Measurements from ENCODE around the gene GMFB. TPM values are rescaled to one million over a fixed set of nuclear protein-coding genes. Genes with fewer than 3 reads are reported as not detected.

Gene GMFB
- total RNA-seq, 1 experiment from 2014 or later, result 63.7 TPM

GRCh38 chr14:54435500-54435981 lies 53.2 kb downstream of the GMFB start:
- CTCF ChIA-PET, result interaction anchor here (1.8 kb wide), 1 partner anchor 69 kb away, joined by 8 read pairs; no protein-coding TSS in a partner anchor
- peaks cover 7% of the 10 kb centered on the region for H3K36me3 Mint-ChIP-seq
- POLR2A ChIA-PET, result interaction anchor here (0.6 kb wide), 1 partner anchor 40 kb away, joined by 3 read pairs; no protein-coding TSS in a partner anchor
- H3K4me3 Mint-ChIP-seq, result no peak overlapping the region
- H3K27me3 Mint-ChIP-seq (ENCODE audit: low read depth), result no peaks in the 10 kb centered on the region
- TF ChIP-seq SOX15 (CRISPR knock-in tag; IDR thresholded peaks at IDR 0.05), result no peak
- no peak for TF ChIP-seq ZNF416 (CRISPR knock-in tag; IDR thresholded peaks at IDR 0.05)
- no peak for TF ChIP-seq ZNF396 (CRISPR knock-in tag; IDR thresholded peaks at IDR 0.05; ENCODE audit: borderline replicate concordance)
- TF ChIP-seq ATF1 (CRISPR knock-in tag; IDR thresholded peaks at IDR 0.05), result no peak
- TF ChIP-seq, protein P1, sequence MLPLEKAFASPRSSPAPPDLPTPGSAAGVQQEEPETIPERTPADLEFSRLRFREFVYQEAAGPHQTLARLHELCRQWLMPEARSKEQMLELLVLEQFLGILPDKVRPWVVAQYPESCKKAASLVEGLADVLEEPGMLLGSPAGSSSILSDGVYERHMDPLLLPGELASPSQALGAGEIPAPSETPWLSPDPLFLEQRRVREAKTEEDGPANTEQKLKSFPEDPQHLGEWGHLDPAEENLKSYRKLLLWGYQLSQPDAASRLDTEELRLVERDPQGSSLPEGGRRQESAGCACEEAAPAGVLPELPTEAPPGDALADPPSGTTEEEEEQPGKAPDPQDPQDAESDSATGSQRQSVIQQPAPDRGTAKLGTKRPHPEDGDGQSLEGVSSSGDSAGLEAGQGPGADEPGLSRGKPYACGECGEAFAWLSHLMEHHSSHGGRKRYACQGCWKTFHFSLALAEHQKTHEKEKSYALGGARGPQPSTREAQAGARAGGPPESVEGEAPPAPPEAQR (CRISPR knock-in tag; IDR thresholded peaks at IDR 0.05), result no peak
- TF ChIP-seq, protein P2, sequence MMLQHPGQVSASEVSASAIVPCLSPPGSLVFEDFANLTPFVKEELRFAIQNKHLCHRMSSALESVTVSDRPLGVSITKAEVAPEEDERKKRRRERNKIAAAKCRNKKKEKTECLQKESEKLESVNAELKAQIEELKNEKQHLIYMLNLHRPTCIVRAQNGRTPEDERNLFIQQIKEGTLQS (CRISPR knock-in tag; conservative IDR thresholded peaks at IDR 0.05), result no peak
- H3K9me3 Mint-ChIP-seq, result no peaks in the 10 kb centered on the region
- no peak overlapping the region for H3K27ac Mint-ChIP-seq
- peaks cover 75% of the 10 kb centered on the region for H3K4me1 Mint-ChIP-seq
- ATAC-seq, result no peak
- DNase-seq (ENCODE audit: low spot score), result no peak

DNA sequence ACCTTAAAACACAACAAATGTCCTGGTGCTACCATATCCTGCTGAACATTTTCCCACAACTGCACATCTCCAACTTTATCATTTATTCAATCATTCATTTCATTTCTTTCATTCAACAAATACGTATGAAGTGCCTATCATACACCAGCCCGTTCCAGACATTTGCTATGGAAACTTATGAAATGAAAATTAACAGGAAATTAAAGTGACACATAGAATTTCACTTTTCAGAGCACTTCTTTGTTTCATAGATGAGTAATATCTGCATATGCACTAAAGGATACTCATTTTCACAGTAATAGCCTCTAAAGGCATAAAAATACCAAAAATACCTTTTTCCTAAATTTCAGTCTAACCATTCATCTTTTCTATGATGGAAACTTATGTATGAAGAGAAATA lies 60.3 kb downstream of the GMFB start:
- Mint-ChIP-seq H3K4me1 (peaks cover 13% of the 10 kb centered on the region), H3K27ac (no peak overlapping the region), H3K27me3 (ENCODE audit: low read depth) (no peaks in the 10 kb centered on the region; the same call in 1 of the 2 replicates), H3K9me3 (no peaks in the 10 kb centered on the region), H3K4me3 (no peak overlapping the region), H3K36me3 (peaks cover 52% of the 10 kb centered on the region)
- DNase-seq (ENCODE audit: low spot score) (no peak), ATAC-seq (no peak)
- ChIA-PET POLR2A (no interaction called here), CTCF (no interaction called here)
- TF ChIP-seq, protein P2 (CRISPR knock-in tag; conservative IDR thresholded peaks at IDR 0.05), result no peak
- TF ChIP-seq AFF4 (CRISPR knock-in tag; IDR thresholded peaks at IDR 0.05; ENCODE audit: borderline replicate concordance) (no peak), OVOL2 (CRISPR knock-in tag; IDR thresholded peaks at IDR 0.05; ENCODE audit: borderline replicate concordance) (no peak), TEAD1 (CRISPR knock-in tag; IDR thresholded peaks at IDR 0.05) (no peak), SOX15 (CRISPR knock-in tag; IDR thresholded peaks at IDR 0.05) (no peak), ZNF138 (CRISPR knock-in tag; conservative IDR thresholded peaks at IDR 0.05) (no peak), CREB1 (CRISPR knock-in tag; IDR thresholded peaks at IDR 0.05) (no peak), FOXP4 (CRISPR knock-in tag; IDR thresholded peaks at IDR 0.05) (no peak), ZBTB21 (CRISPR knock-in tag; IDR thresholded peaks at IDR 0.05; ENCODE audit: borderline replicate concordance) (no peak), JAZF1 (CRISPR knock-in tag; IDR thresholded peaks at IDR 0.05) (no peak)
- TF ChIP-seq, protein P3, sequence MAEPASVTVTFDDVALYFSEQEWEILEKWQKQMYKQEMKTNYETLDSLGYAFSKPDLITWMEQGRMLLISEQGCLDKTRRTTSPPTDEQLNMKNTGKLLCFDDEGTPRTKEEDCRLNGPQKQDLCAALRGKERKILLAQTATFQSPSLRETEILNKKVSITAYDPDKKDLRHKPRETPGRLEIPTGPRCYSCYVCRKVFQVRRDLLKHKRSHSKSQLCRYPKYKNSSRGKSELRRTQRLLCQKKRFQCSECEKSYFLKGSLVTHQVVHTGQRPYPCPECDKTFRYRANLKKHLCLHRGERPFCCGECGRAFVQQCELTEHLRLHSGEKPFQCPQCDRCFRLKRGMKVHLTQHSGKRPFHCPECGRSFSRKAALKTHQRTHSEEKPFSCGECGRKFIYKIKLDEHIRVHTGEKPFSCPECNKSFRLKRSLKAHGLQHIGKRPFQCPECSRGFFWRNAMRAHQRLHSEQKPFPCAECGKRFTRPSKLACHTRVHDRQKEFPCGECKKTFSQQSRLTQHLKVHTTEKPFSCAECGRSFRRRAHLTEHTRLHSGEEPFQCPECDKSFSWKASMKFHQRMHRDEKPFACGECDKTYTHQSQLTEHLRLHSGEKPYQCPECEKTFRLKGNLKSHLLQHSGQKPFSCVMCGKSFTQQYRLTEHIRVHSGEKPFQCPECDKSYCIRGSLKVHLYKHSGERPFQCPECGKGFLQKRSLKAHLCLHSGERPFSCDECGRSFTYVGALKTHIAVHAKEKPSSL (CRISPR knock-in tag; conservative IDR thresholded peaks at IDR 0.05), result no peak
- TF ChIP-seq, protein P4, sequence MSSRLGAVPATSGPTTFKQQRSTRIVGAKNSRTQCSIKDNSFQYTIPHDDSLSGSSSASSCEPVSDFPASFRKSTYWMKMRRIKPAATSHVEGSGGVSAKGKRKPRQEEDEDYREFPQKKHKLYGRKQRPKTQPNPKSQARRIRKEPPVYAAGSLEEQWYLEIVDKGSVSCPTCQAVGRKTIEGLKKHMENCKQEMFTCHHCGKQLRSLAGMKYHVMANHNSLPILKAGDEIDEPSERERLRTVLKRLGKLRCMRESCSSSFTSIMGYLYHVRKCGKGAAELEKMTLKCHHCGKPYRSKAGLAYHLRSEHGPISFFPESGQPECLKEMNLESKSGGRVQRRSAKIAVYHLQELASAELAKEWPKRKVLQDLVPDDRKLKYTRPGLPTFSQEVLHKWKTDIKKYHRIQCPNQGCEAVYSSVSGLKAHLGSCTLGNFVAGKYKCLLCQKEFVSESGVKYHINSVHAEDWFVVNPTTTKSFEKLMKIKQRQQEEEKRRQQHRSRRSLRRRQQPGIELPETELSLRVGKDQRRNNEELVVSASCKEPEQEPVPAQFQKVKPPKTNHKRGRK (CRISPR knock-in tag; IDR thresholded peaks at IDR 0.05; ENCODE audit: borderline replicate concordance), result no peak
- TF ChIP-seq, protein P5, sequence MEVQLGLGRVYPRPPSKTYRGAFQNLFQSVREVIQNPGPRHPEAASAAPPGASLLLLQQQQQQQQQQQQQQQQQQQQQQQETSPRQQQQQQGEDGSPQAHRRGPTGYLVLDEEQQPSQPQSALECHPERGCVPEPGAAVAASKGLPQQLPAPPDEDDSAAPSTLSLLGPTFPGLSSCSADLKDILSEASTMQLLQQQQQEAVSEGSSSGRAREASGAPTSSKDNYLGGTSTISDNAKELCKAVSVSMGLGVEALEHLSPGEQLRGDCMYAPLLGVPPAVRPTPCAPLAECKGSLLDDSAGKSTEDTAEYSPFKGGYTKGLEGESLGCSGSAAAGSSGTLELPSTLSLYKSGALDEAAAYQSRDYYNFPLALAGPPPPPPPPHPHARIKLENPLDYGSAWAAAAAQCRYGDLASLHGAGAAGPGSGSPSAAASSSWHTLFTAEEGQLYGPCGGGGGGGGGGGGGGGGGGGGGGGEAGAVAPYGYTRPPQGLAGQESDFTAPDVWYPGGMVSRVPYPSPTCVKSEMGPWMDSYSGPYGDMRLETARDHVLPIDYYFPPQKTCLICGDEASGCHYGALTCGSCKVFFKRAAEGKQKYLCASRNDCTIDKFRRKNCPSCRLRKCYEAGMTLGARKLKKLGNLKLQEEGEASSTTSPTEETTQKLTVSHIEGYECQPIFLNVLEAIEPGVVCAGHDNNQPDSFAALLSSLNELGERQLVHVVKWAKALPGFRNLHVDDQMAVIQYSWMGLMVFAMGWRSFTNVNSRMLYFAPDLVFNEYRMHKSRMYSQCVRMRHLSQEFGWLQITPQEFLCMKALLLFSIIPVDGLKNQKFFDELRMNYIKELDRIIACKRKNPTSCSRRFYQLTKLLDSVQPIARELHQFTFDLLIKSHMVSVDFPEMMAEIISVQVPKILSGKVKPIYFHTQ (CRISPR knock-in tag; IDR thresholded peaks at IDR 0.05), result no peak

All from WTC11 (cell line).